GM12864 (cell line): ENCODE measurements around the gene OR4C11.

Source experiments
- DNase-seq: peaks from one replicate; pipeline ENCODE4 v3.0.0-alpha.2; 2011; ENCODE audit warnings: low read depth
- H3K4me3 ChIP-seq: 2 replicates; pipeline ENCODE4 v1.5.1; 2011; ENCODE audit warnings: mild to moderate bottlenecking, low read depth, low read length, control low read depth
- TF ChIP-seq, protein P1 (sequence below): IDR thresholded peaks from 2 replicates; pipeline ENCODE4 v1.5.1; 2011; ENCODE audit warnings: low read depth, mild to moderate bottlenecking, moderate library complexity, low read length, control low read depth, inconsistent platforms; ENCODE audit errors: missing control alignments

Gene OR4C11, protein sequence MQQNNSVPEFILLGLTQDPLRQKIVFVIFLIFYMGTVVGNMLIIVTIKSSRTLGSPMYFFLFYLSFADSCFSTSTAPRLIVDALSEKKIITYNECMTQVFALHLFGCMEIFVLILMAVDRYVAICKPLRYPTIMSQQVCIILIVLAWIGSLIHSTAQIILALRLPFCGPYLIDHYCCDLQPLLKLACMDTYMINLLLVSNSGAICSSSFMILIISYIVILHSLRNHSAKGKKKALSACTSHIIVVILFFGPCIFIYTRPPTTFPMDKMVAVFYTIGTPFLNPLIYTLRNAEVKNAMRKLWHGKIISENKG

GRCh38 chr11:55607545-55607944 lies at the start of gene OR4C11:
Gene OR4C11 (minus strand): TSS chr11:55607645. CDS start chr11:55604373, 3,272 bp downstream.
- no peak for DNase-seq
- TF ChIP-seq, protein P1, sequence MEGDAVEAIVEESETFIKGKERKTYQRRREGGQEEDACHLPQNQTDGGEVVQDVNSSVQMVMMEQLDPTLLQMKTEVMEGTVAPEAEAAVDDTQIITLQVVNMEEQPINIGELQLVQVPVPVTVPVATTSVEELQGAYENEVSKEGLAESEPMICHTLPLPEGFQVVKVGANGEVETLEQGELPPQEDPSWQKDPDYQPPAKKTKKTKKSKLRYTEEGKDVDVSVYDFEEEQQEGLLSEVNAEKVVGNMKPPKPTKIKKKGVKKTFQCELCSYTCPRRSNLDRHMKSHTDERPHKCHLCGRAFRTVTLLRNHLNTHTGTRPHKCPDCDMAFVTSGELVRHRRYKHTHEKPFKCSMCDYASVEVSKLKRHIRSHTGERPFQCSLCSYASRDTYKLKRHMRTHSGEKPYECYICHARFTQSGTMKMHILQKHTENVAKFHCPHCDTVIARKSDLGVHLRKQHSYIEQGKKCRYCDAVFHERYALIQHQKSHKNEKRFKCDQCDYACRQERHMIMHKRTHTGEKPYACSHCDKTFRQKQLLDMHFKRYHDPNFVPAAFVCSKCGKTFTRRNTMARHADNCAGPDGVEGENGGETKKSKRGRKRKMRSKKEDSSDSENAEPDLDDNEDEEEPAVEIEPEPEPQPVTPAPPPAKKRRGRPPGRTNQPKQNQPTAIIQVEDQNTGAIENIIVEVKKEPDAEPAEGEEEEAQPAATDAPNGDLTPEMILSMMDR = no peak

DNA sequence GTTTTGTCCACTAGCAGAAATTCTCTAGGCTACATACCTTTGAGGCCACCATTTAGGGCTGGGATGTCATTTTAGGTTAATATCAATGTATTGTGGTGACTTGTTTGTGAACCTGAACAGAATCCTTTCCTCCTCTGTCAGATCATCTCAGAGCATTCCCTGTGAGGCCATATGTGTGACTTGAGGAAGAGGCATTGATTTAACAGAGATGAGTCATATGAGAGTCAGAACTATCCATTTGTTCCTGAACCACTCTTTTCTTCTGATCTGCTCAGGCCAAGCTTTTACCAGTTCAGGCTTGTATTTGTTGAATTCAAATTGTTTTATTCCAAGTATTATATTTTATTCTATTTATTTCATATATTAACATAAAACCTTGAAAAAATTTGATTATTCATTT lies 47.7 kb upstream of the OR4C11 start:
- DNase-seq = no peak
- TF ChIP-seq, protein P1 = no peak
- no peak overlapping the region for H3K4me3 ChIP-seq

More at GRCh38 chr11:55607545-55607944, at the start of gene OR4C11:
- H3K4me3 ChIP-seq = no peak within 1 kb of the TSS

DNA sequence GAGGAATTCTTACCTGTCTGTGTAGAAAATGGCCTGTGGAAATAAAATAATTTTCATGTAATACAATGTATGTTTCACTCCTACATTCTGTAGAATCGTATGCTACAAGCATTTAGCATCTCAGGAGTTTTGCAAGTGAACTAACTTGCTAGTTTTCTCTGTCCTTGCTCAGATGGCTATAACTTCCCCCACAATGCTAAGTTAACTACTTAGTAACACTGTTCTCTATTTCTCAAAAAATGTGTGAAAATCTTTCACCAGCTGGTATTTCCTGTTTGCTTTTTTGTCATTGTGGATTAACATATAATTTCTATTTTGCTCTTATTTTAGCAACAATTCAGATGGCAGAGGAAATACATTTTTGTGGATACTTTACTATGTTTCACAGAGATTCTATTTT lies 45.1 kb upstream of the OR4C11 start:
- DNase-seq = no peak
- TF ChIP-seq, protein P1 = no peak
- no peak overlapping the region for H3K4me3 ChIP-seq

- H3K4me3 ChIP-seq = no peak within 1 kb of the TSS
- DNase-seq = no peak
- TF ChIP-seq, protein P1 = no peak
Measured at GRCh38 chr11:55648027-55648426, 40.6 kb upstream of the OR4C11 start, which contains the start of gene OR4S2. Gene OR4S2 (plus strand): TSS chr11:55648327. CDS start chr11:55650904, 2,577 bp downstream.

DNA sequence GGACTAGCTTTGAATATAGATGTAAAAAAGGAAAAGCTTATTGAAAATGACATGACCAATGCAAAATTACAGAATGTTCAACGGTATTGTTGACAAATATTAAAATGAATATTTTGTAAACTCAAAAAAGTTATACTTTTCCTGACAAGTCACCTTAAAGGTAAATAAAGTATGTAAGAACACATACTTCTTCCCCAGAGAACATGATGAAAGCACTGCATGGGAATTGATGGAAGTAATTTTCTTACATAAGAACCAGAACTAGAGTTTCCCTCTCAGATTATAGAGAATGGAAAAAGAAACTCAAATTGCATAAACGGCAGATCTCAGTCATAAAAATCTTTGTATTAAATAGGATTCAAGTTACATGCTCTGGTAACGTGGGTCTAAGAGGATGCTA lies 27.4 kb upstream of the OR4C11 start, which contains the start of gene OR4P4:
OR4P4 (plus strand) TSS at position 301 of the 400 bp plus-strand sequence.
- no peak within 1 kb of the TSS for H3K4me3 ChIP-seq
- no peak for DNase-seq
- TF ChIP-seq, protein P1 = no peak

DNA sequence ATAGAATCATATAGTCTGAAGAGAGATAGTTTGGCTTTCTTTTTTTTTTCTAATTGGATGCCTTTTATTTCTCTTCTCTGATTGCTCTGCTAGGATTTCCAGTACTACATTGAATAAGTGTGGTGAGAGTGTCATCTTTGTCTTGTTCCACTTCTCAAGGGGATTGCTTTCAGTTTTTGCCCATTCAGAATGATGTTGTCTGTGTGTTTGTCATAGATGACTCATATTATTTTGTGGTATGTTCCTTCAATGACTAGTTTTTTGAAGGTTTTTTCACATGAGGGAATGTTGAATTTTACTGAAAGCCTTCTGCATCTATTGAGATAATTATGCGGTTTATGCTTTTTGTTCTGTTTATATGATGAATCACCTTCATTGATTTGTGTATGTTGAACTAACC lies 17.1 kb upstream of the OR4C11 start:
- H3K4me3 ChIP-seq = no peak overlapping the region
- no peak for DNase-seq
- TF ChIP-seq, protein P1 = no peak

DNA sequence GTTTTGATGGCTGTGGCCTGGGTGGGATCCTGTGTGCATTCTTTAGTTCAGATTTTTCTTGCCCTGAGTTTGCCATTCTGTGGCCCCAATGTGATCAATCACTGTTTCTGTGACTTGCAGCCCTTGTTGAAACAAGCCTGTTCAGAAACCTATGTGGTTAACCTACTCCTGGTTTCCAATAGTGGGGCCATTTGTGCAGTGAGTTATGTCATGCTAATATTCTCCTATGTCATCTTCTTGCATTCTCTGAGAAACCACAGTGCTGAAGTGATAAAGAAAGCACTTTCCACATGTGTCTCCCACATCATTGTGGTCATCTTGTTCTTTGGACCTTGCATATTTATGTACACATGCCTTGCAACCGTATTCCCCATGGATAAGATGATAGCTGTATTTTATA lies 34.9 kb downstream of the OR4C11 start:
- TF ChIP-seq, protein P1 = no peak
- no peak for DNase-seq
- no peak overlapping the region for H3K4me3 ChIP-seq
